IMR-90 (cell line): ENCODE results near the gene MKX. TPM values are rescaled to one million over a fixed set of nuclear protein-coding genes. Genes with fewer than 3 reads are reported as not detected.

Source experiments
- ATAC-seq: fragments of 200-7000 bp; cut with Tn5 transposase; 2 replicates; pipeline ENCODE4 v1.9.1; 2020; ENCODE audit warnings: low read depth, mild to moderate bottlenecking, moderate library complexity
- BruUV-seq: library from RNA; stranded (reverse); fragments of 400-500 nt; replicated peaks from 2 replicates; lab custom pipeline; 2021; lab: Mats Ljungman, UMichigan
- CTCF ChIA-PET: fragments of 300-600 bp; formaldehyde crosslinking; extraction: SDS; loops from one replicate; lab custom pipeline; 2021; ENCODE audit warnings: antibody characterized with exemption; lab: Yijun Ruan, JAX
- POLR2A ChIA-PET: fragments of 300-600 bp; sonication (Branson Sonifier 250); formaldehyde crosslinking; loops from one replicate; lab custom pipeline; 2022; ENCODE audit warnings: antibody characterized with exemption; ENCODE audit not compliant: unreplicated experiment; lab: Charles Lee
- DNase-seq: peaks from one replicate; pipeline ENCODE4 v3.0.0; 2013
- H2AFZ ChIP-seq: replicated peaks from 2 replicates; pipeline ENCODE3; 2013; ENCODE audit warnings: low read length, mild to moderate bottlenecking; ENCODE audit not compliant: poor library complexity
- H2AK5ac ChIP-seq: 2 replicates; pipeline ENCODE4 v1.6.1; 2013; ENCODE audit warnings: low read depth, low read length, inconsistent platforms
- H2AK9ac ChIP-seq: replicated peaks from 2 replicates; pipeline ENCODE3; 2013; ENCODE audit warnings: mild to moderate bottlenecking, low read depth, low read length, moderate library complexity; ENCODE audit not compliant: poor library complexity
- H2BK120ac ChIP-seq: 2 replicates; pipeline ENCODE4 v1.6.1; 2013; ENCODE audit warnings: low read depth, low read length, inconsistent platforms
- H2BK15ac ChIP-seq: 3 replicates; pipeline ENCODE4 v1.6.1; 2013; ENCODE audit warnings: low read depth, low read length, inconsistent platforms
- H2BK20ac ChIP-seq: 2 replicates; pipeline ENCODE4 v1.6.1; 2013; ENCODE audit warnings: low read depth, mild to moderate bottlenecking, inconsistent platforms, low read length, moderate library complexity
- H2BK5ac ChIP-seq: 2 replicates; pipeline ENCODE4 v1.6.1; 2013; ENCODE audit warnings: mild to moderate bottlenecking, low read depth, low read length, inconsistent platforms; ENCODE audit not compliant: poor library complexity, severe bottlenecking
- H3K14ac ChIP-seq: replicated peaks from 2 replicates; pipeline ENCODE4 v1.6.1; 2013; ENCODE audit warnings: low read depth, low read length, inconsistent platforms
- H3K18ac ChIP-seq: 2 replicates; pipeline ENCODE4 v1.6.1; 2013; ENCODE audit warnings: low read depth, low read length, control low read depth
- H3K23ac ChIP-seq: 2 replicates; pipeline ENCODE4 v1.6.1; 2013; ENCODE audit warnings: low read depth, low read length, inconsistent platforms
- H3K27ac ChIP-seq: 2 replicates; pipeline ENCODE4 v1.5.1; 2013; ENCODE audit warnings: mild to moderate bottlenecking, control low read depth, low read length; ENCODE audit not compliant: insufficient read depth
- H3K27me3 ChIP-seq: 2 replicates; pipeline ENCODE4 v1.6.1; 2013; ENCODE audit warnings: low read length; ENCODE audit not compliant: control insufficient read depth, insufficient read depth
- H3K36me3 ChIP-seq: 2 replicates; pipeline ENCODE4 v1.6.1; 2013; ENCODE audit warnings: low read length, mixed read lengths; ENCODE audit not compliant: control insufficient read depth, insufficient read depth
- H3K4ac ChIP-seq: 2 replicates; pipeline ENCODE4 v1.6.1; 2013; ENCODE audit warnings: low read depth, low read length, inconsistent platforms
- H3K4me1 ChIP-seq: 2 replicates; pipeline ENCODE4 v1.6.1; 2013; ENCODE audit warnings: low read length, mixed read lengths; ENCODE audit not compliant: control insufficient read depth, insufficient read depth
- H3K4me2 ChIP-seq: 2 replicates; pipeline ENCODE4 v1.6.1; 2013; ENCODE audit warnings: low read depth, mild to moderate bottlenecking, control low read depth, low read length, moderate library complexity
- H3K4me3 ChIP-seq: 2 replicates; pipeline ENCODE4 v1.5.1; 2013; ENCODE audit warnings: low read depth, mild to moderate bottlenecking, control low read depth, low read length, moderate library complexity; ENCODE audit not compliant: insufficient read depth
- H3K56ac ChIP-seq: 2 replicates; pipeline ENCODE4 v1.6.1; 2013; ENCODE audit warnings: low read length, inconsistent platforms; ENCODE audit not compliant: insufficient read depth; ENCODE audit errors: extremely low read depth
- H3K79me1 ChIP-seq, 2 experiments: 2 replicates each; pipeline ENCODE4 v1.6.1; 2013; ENCODE audit warnings: low read length in 2 of 2, inconsistent platforms in 1 of 2, low read depth in 1 of 2
- H3K9ac ChIP-seq: 2 replicates; pipeline ENCODE4 v1.6.1; 2013; ENCODE audit warnings: low read depth, low read length, control low read depth
- H3K9me1 ChIP-seq: 2 replicates; pipeline ENCODE4 v1.6.1; 2013; ENCODE audit warnings: low read length, inconsistent platforms; ENCODE audit not compliant: insufficient read depth
- H3K9me3 ChIP-seq: 2 replicates; pipeline ENCODE4 v1.6.1; 2013; ENCODE audit warnings: low read length; ENCODE audit not compliant: control insufficient read depth, insufficient read depth
- H4K20me1 ChIP-seq: 2 replicates; pipeline ENCODE4 v1.6.1; 2013; ENCODE audit warnings: low read length, inconsistent platforms; ENCODE audit not compliant: insufficient read depth
- H4K5ac ChIP-seq: 2 replicates; pipeline ENCODE4 v1.6.1; 2013; ENCODE audit warnings: mild to moderate bottlenecking, low read depth, low read length, control low read depth
- H4K8ac ChIP-seq, 2 experiments: 2 replicates each; pipeline ENCODE4 v1.6.1; 2013; ENCODE audit warnings: low read depth in 2 of 2, low read length in 2 of 2, control low read depth in 1 of 2, inconsistent platforms in 1 of 2
- H4K91ac ChIP-seq: 2 replicates; pipeline ENCODE4 v1.6.1; 2013; ENCODE audit warnings: low read depth, low read length, inconsistent platforms; ENCODE audit not compliant: insufficient read depth
- BHLHE40 ChIP-seq: fragments of 150-350 bp; IDR thresholded peaks from 2 replicates; pipeline ENCODE4 v1.6.1; 2016; ENCODE audit warnings: mild to moderate bottlenecking, low read depth, low read length
- CEBPB ChIP-seq: IDR thresholded peaks from 2 replicates; pipeline ENCODE4 v1.6.1; 2012; ENCODE audit warnings: low read depth, low read length, improper control_type of control experiment
- CHD1 ChIP-seq: IDR thresholded peaks from 2 replicates; pipeline ENCODE4 v1.6.1; 2012; ENCODE audit warnings: low read depth, low read length, improper control_type of control experiment
- FOS ChIP-seq: fragments of 150-350 bp; IDR thresholded peaks from 2 replicates; pipeline ENCODE4 v1.6.1; 2016; ENCODE audit warnings: low read depth, low read length
- MAFK ChIP-seq: IDR thresholded peaks from 2 replicates; pipeline ENCODE4 v1.6.1; 2012; ENCODE audit warnings: low read depth, low read length, improper control_type of control experiment
- MAZ ChIP-seq: IDR thresholded peaks from 2 replicates; pipeline ENCODE4 v1.6.1; 2012; ENCODE audit warnings: low read depth, mild to moderate bottlenecking, low read length, improper control_type of control experiment, moderate library complexity, borderline replicate concordance
- MXI1 ChIP-seq: IDR thresholded peaks from 2 replicates; pipeline ENCODE4 v1.6.1; 2012; ENCODE audit warnings: low read depth, mild to moderate bottlenecking, low read length, moderate library complexity, borderline replicate concordance
- NFE2L2 ChIP-seq: fragments of 150-350 bp; IDR thresholded peaks from 2 replicates; pipeline ENCODE4 v1.6.1; 2016; ENCODE audit warnings: low read depth, mild to moderate bottlenecking, low read length
- POLR2A ChIP-seq: IDR thresholded peaks from 2 replicates; pipeline ENCODE4 v1.6.1; 2012; ENCODE audit warnings: mild to moderate bottlenecking, low read depth, low read length
- RAD21 ChIP-seq: IDR thresholded peaks from 2 replicates; pipeline ENCODE4 v1.6.1; 2012; ENCODE audit warnings: low read length, improper control_type of control experiment
- RCOR1 ChIP-seq: IDR thresholded peaks from 2 replicates; pipeline ENCODE4 v1.6.1; 2012; ENCODE audit warnings: mild to moderate bottlenecking, low read length, improper control_type of control experiment; ENCODE audit not compliant: insufficient replicate concordance
- RFX5 ChIP-seq: IDR thresholded peaks from 2 replicates; pipeline ENCODE4 v1.8.0; 2012; ENCODE audit warnings: low read depth, mild to moderate bottlenecking, low read length, moderate library complexity
- SMC3 ChIP-seq: fragments of 150-350 bp; IDR thresholded peaks from 2 replicates; pipeline ENCODE4 v1.6.1; 2016; ENCODE audit warnings: low read depth, mild to moderate bottlenecking, antibody characterized with exemption, low read length, moderate library complexity
- USF2 ChIP-seq: fragments of 150-350 bp; IDR thresholded peaks from 2 replicates; pipeline ENCODE4 v1.6.1; 2017; ENCODE audit warnings: mild to moderate bottlenecking, antibody characterized with exemption, low read length, low read depth
- WGBS, 2 experiments: methylation state at CpG; one replicate each; pipeline versions ENCODE4 v1.1.5 to v1.1.7; 2013; ENCODE audit warnings: missing lambda C conversion rate in 2 of 2; ENCODE audit not compliant: insufficient read length in 1 of 2; ENCODE audit errors: extremely low coverage in 2 of 2; 5-methylcytosine and 5-hydroxymethylcytosine counted together
- dilution Hi-C: fragments of 300-500 bp; cut with HindIII; formaldehyde crosslinking; loops from one replicate; pipeline ENCODE4 v1.14.3; 2018; ENCODE audit warnings: low sequenced_read_pairs; ENCODE audit not compliant: unreplicated experiment
- in situ Hi-C: fragments of 300-500 bp; cut with MboI; formaldehyde crosslinking; loops from 3 replicates; pipeline ENCODE4 v1.14.3; 2019; ENCODE audit warnings: low sequenced_read_pairs, inconsistent platforms, mixed read lengths
- intact Hi-C: fragments of 100-400 bp; cut with micrococcal nuclease; formaldehyde crosslinking; loops from 2 replicates; pipeline ENCODE4 v1.10.0; 2022
- polyA plus RNA-seq, 3 experiments: library from polyadenylated mRNA; depleted of rRNA; stranded (reverse); fragments of >200 nt; gene quantifications; 2 replicates each; pipeline ENCODE4 v1.2.3, GENCODE V29; 2012; ENCODE audit warnings: low replicate concordance in 1 of 3
- total RNA-seq: library from RNA; depleted of rRNA; stranded (reverse); fragments of >200 nt; gene quantifications from 2 replicates; pipeline ENCODE4 v1.2.3, GENCODE V29; 2012
- TF ChIP-seq, protein P1 (sequence below): conservative IDR thresholded peaks from 2 replicates; pipeline ENCODE4 v1.5.1; 2012; ENCODE audit warnings: mild to moderate bottlenecking, low read depth, low read length, improper control_type of control experiment
- TF ChIP-seq, protein P2 (sequence below): fragments of 150-350 bp; IDR thresholded peaks from 2 replicates; pipeline ENCODE4 v1.6.1; 2016; ENCODE audit warnings: low read depth, mild to moderate bottlenecking, low read length, moderate library complexity, borderline replicate concordance

Gene MKX
- total and polyA plus RNA-seq, 2 of the 4 experiments (the other 2 are of a cell fraction): 0.10 to 0.36 TPM

GRCh38 chr10:27671821-27672220 is 73.8 kb downstream of the MKX start:
- no peak for DNase-seq
- no peak overlapping the region for H2BK20ac ChIP-seq
- H3K9me1 ChIP-seq: peaks cover 3% of the 10 kb centered on the region; the same call in 1 of the 2 replicates
- dilution Hi-C loops: no loop called here
- intact Hi-C loops: no loop called here
- no peaks in the 10 kb centered on the region for H4K20me1 ChIP-seq
- no peak overlapping the region for H3K56ac ChIP-seq
- WGBS, 2 experiments: no CpG with 5 or more reads among the region's 4 CpGs
- no peak overlapping the region for H4K8ac ChIP-seq
- POLR2A ChIA-PET: no interaction called here
- H3K4me2 ChIP-seq: no peak overlapping the region
- no peaks in the 10 kb centered on the region for H3K27me3 ChIP-seq
- H3K9ac ChIP-seq: no peak overlapping the region
- no peaks in the 10 kb centered on the region for H3K36me3 ChIP-seq
- no peak overlapping the region for H4K91ac ChIP-seq
- no peak overlapping the region for H3K18ac ChIP-seq
- no peak overlapping the region for H2AK9ac ChIP-seq
- no peak overlapping the region for H2BK5ac ChIP-seq
- no peak overlapping the region for H3K27ac ChIP-seq
- peaks cover 3% of the 10 kb centered on the region for H3K4me1 ChIP-seq
- no peaks in the 10 kb centered on the region for H3K79me1 ChIP-seq
- peak overlapping the region; percentile 58; the same call in 1 of the 2 replicates for H3K14ac ChIP-seq
- no peak overlapping the region for H3K4ac ChIP-seq
- peak; percentile 14; the same call in 1 of the 2 replicates for ATAC-seq
- H3K4me3 ChIP-seq: no peak overlapping the region
- no peak overlapping the region for H4K5ac ChIP-seq
- H2BK120ac ChIP-seq: no peak overlapping the region
- H2AFZ ChIP-seq: peak overlapping the region; percentile 5
- 0 out of 2 replicates have a peak overlapping the region, but pooled peaks have one; percentile 7 for H3K23ac ChIP-seq
- TF ChIP-seq RAD21 (no peak), POLR2A (no peak), RCOR1 (no peak), FOS (no peak), CHD1 (no peak), CEBPB (no peak), RFX5 (no peak), BHLHE40 (no peak), MAFK (no peak), USF2 (no peak), MXI1 (no peak), NFE2L2 (no peak), MAZ (no peak), SMC3 (no peak)
- TF ChIP-seq, protein P1, sequence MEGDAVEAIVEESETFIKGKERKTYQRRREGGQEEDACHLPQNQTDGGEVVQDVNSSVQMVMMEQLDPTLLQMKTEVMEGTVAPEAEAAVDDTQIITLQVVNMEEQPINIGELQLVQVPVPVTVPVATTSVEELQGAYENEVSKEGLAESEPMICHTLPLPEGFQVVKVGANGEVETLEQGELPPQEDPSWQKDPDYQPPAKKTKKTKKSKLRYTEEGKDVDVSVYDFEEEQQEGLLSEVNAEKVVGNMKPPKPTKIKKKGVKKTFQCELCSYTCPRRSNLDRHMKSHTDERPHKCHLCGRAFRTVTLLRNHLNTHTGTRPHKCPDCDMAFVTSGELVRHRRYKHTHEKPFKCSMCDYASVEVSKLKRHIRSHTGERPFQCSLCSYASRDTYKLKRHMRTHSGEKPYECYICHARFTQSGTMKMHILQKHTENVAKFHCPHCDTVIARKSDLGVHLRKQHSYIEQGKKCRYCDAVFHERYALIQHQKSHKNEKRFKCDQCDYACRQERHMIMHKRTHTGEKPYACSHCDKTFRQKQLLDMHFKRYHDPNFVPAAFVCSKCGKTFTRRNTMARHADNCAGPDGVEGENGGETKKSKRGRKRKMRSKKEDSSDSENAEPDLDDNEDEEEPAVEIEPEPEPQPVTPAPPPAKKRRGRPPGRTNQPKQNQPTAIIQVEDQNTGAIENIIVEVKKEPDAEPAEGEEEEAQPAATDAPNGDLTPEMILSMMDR: no peak
- TF ChIP-seq, protein P2, sequence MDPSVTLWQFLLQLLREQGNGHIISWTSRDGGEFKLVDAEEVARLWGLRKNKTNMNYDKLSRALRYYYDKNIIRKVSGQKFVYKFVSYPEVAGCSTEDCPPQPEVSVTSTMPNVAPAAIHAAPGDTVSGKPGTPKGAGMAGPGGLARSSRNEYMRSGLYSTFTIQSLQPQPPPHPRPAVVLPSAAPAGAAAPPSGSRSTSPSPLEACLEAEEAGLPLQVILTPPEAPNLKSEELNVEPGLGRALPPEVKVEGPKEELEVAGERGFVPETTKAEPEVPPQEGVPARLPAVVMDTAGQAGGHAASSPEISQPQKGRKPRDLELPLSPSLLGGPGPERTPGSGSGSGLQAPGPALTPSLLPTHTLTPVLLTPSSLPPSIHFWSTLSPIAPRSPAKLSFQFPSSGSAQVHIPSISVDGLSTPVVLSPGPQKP: no peak
- no peak overlapping the region for H2BK15ac ChIP-seq
- in situ Hi-C loops: no loop called here
- no peak overlapping the region for H2AK5ac ChIP-seq
- H3K9me3 ChIP-seq: no peaks in the 10 kb centered on the region
- BruUV-seq: no TSS peak
- CTCF ChIA-PET: no interaction called here
